ENCODE measurements around the gene BCKDK.
A peak's percentile ranks its signal among the peaks of the same experiment; 100 is the strongest.
"Not testable (repeated sequence)": the region's sequence is repeated elsewhere in the genome, so short reads cannot be mapped to it uniquely, and the experiment has no call there.

BCKDK gene

DNA sequence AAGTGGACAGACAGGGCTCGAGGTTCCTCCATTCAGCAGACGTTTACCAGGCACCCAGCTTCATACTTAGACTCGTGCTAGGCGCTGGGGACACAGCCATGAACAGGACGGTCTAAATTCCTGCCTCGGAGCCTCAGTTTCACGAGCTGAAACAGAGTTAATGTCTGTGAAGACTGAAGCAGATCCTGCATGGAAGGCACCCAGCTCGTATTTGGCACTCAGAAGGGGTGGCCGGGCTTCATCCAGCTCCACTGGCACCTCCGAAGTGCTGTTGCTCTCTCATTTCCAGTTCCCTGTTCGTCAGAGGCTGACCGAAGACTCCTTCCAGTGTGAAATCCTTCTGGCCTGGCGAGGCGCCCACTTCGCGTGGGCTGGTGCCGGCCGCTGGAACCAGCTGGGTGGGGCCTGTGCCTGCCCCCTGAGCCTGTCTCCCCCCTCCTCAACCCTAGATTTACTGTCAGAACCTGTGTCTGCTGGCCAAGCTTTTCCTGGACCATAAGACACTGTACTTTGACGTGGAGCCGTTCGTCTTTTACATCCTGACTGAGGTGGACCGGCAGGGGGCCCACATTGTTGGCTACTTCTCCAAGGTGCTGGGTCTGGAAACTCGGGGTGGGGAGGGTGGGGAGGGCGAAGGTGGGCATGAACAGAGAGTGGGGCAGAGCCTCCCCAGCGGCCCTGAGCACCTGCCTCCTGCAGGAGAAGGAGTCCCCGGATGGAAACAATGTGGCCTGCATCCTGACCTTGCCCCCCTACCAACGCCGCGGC lies 21.6 kb downstream of the BCKDK start:
- no peak for DNase-seq

- DNase-seq, result no peak
Observed at GRCh38 chr16:31130336-31130891, 22.2 kb downstream of the BCKDK start.

GRCh38 chr16:31130899-31131298 lies 22.7 kb downstream of the BCKDK start:
- no peak for DNase-seq

DNA sequence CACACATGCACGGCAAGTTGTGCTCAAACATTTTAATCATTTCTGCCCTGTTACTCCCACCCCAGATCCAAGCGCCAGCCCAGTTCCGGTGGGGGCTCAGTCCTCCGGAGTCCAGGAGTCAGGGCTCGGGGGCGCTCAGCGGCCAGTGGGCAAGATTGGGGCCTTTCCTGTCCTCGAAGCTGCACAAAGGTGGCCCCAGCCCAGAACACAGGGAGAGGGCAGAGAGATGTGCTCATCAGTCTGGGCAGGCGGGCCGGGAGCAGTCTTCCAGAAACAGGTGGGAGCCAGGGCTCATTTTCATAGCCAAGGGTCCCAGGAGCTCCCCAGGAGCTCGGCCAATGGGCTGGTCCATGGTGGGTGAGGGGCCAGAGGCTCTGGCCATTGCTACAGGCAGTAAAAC lies 23.2 kb downstream of the BCKDK start:
- DNase-seq, result no peak

DNA sequence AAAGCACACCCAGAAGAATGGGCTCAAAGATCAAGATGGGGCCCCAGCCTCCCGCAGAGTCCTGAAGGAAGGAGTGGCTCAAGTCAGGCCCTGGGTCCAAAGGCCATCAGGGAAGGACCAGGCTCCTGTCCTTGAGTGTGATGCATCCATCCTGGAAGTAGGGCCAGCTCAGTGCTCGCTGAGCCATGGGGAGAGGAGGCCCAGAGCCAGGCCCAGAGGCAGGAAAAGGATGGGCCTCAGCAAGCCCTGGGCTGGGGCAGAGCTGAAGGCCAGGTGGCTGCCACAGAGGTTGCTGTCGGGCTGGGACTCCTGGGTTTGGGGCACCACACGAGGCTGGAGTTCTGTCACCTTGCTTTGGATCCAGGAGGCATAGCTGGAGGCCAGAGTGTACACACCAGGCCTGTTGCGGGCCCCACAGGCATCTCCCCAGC lies 23.7 kb downstream of the BCKDK start:
- DNase-seq, result no peak

GRCh38 chr16:31132303-31132979 lies 24.3 kb downstream of the BCKDK start:
- DNase-seq, result no peak

DNA sequence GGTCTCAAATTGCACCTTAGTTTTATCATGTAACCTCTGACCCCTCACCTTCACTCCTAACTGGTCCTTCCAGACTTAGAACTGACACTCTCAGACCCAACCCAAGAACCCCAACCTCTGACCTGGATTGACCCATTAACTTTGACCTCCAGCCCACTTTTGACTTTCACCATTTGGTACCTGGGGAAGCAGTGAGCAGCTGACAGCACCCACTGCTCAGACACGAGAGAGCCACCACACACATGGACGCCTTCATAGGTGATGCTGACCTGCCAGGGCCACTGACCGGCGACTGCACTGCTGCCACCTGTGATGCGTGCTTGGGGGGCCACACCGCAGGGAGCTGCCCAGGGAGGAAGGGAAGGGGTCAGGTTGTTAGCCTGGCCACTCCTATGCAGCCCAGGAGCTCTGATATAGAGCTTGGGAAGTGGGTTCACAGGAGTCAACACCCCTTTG lies 24.9 kb downstream of the BCKDK start:
- DNase-seq, result no peak

- DNase-seq, result no peak
Observed at GRCh38 chr16:31134091-31134571, 25.9 kb downstream of the BCKDK start.

GRCh38 chr16:31134625-31135534 lies 26.7 kb downstream of the BCKDK start:
- DNase-seq, result no peak

- no peak for DNase-seq
Observed at GRCh38 chr16:31135535-31136286, 27.5 kb downstream of the BCKDK start, which contains the start of gene PRSS8. Gene PRSS8 (minus strand): TSS chr16:31135727. CDS start chr16:31135498, 229 bp downstream.

DNA sequence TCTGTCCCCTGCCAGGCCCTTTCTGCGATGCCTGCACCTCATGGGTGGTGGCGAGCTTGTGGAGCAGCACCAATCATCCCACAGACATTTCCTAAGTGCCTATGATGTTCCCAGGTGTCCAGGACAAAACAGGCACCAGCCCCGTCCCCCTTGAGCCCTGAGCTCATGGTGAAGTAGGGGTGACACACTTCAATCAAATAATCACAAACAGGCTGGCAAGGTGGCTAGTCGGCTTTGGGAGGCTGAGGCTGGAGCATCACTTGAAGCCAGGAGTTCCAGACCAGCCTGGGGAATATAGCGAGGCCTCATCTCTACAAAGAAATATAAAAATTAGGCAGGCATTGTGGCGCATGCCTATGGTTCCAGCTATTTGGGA lies 28.1 kb downstream of the BCKDK start:
- DNase-seq, result no peak

- DNase-seq, result not testable (repeated sequence)
Observed at GRCh38 chr16:31136822-31137499, 28.8 kb downstream of the BCKDK start.

- DNase-seq, result no peak
Observed at GRCh38 chr16:31138621-31139578, 30.7 kb downstream of the BCKDK start.

- not testable (repeated sequence) for DNase-seq
Observed at GRCh38 chr16:31141071-31141469, 32.9 kb downstream of the BCKDK start.

GRCh38 chr16:31141489-31142108 lies 33.4 kb downstream of the BCKDK start:
- DNase-seq, result peak; percentile 4

DNA sequence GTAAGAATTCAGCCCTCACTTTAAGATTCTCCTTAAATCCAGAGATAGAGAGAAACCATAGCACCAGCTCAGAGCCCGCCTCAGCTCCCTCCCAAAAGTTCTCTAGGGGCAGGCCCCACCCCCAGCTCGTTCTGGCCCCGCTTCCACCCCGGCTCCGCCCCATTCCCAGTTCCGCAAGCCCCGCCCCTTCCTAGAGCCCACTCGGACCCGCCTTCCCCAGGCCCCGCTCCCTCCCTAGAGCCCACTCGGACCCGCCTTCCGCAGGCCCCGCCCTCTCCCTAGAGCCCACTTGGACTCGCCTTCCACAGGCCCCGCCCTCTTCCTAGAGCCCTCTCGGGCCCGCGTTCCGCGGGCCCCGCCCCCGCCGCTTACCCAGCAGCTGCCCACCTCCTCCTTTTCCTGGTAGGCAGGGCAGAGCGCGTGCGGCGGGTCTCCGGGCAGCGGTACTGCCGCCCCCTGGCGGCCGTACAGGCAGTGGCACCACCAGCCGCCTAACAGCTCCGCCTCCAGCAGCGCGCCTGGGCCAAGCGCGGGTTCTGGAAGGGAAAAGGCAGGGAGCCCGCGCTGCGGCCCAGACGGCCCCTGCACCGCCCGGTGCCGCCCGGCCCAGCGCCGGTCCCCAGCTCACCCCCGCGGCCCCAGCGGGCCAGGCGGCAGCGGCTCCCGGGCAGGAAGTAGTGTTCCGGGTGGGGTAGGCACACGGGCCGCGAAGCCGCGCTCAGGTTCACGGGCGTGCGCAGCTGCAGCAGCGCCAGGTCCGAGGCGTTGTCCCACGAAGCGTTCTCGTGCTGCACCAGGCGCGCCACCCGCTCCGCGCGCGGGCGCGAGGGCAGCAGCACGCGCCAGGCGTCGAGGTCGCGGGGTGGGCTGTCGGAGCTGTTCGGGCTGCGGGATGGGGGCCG lies 34.2 kb downstream of the BCKDK start:
- DNase-seq, result peak; percentile 98

DNA sequence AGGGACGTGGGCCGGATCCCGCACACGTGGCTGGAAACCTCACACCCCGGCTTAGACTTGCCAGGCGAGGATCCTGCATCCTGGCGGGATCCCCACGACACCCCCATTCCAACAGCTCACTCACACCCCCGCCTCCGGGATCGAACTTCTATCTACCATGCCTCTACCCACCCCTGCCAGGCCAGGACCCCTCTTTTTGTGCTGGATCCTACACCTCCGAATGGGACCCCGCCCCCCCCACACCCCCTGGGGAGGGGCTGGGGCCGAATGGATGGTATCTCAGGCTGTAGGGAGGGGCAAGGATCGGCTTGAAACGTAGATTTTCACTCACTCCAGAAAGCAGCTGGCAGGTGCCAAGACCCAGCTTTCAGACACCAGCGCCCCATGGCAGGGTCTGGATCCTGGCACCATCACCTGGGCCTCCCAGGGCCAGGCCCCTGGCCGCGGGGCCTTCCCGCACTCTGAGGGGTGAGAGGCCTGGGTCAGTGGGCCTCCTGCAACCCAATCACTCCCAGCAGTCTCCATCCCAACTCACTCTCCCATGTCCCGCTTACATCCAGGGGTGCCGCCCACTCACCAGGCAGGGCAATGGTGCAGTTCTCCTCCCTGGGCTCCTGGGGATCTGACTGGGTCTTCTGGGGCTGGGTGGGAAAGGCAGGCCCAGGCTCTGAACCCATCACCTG lies 35.0 kb downstream of the BCKDK start:
- no peak for DNase-seq

GRCh38 chr16:31143694-31144148 lies 35.5 kb downstream of the BCKDK start:
- DNase-seq, result no peak
